Astrocyte (in vitro differentiated cells and primary cell): ENCODE data around the gene CSMD2. TPM values are rescaled to one million over a fixed set of nuclear protein-coding genes. Genes with fewer than 3 reads are reported as not detected.

Experiments used
- DNase-seq: peaks from one replicate; pipeline ENCODE4 v3.0.0-alpha.2; 2010; ENCODE audit warnings: low read depth
- FAIRE-seq: peaks from 2 replicates; lab custom pipeline; 2011; peaks lifted over from hg19 to GRCh38; lab: Jason Lieb, UNC
- H2AFZ ChIP-seq: 2 replicates; pipeline ENCODE4 v1.6.0; 2012; ENCODE audit warnings: low read depth, low read length, inconsistent platforms
- H3K27ac ChIP-seq: 2 replicates; pipeline ENCODE4 v1.5.1; 2011; ENCODE audit warnings: low read depth, low read length, inconsistent platforms
- H3K27me3 ChIP-seq: 2 replicates; pipeline ENCODE4 v1.6.0; 2011; ENCODE audit warnings: low read length, inconsistent platforms; ENCODE audit not compliant: insufficient read depth
- H3K36me3 ChIP-seq: 2 replicates; pipeline ENCODE4 v1.5.1; 2011; ENCODE audit warnings: low read length, inconsistent platforms; ENCODE audit not compliant: insufficient read depth
- H3K4me1 ChIP-seq: 2 replicates; pipeline ENCODE4 v1.5.1; 2011; ENCODE audit warnings: low read length, inconsistent platforms; ENCODE audit not compliant: insufficient read depth
- H3K4me2 ChIP-seq: 2 replicates; pipeline ENCODE4 v1.6.0; 2012; ENCODE audit warnings: low read length, inconsistent platforms
- H3K4me3 ChIP-seq: 2 replicates; pipeline ENCODE4 v1.5.1; 2011; ENCODE audit warnings: low read depth, mild to moderate bottlenecking, low read length, inconsistent platforms; ENCODE audit not compliant: insufficient read depth
- H3K79me2 ChIP-seq: 2 replicates; pipeline ENCODE4 v1.6.0; 2012; ENCODE audit warnings: mild to moderate bottlenecking, low read length, inconsistent platforms; ENCODE audit not compliant: insufficient read depth
- H3K9ac ChIP-seq: 2 replicates; pipeline ENCODE4 v1.6.0; 2012; ENCODE audit warnings: mild to moderate bottlenecking, low read length, inconsistent platforms
- H3K9me3 ChIP-seq: 2 replicates; pipeline ENCODE4 v1.5.1; 2012; ENCODE audit warnings: low read depth, mild to moderate bottlenecking, low read length, inconsistent platforms; ENCODE audit not compliant: insufficient read depth
- H4K20me1 ChIP-seq: 2 replicates; pipeline ENCODE4 v1.6.0; 2012; ENCODE audit warnings: low read length, inconsistent platforms; ENCODE audit not compliant: insufficient read depth
- H3K27ac Mint-ChIP-seq: one replicate; pipeline ENCODE4 v1.8.0; 2021; ENCODE audit warnings: mild to moderate bottlenecking, mixed read lengths; ENCODE audit not compliant: unreplicated experiment
- H3K27me3 Mint-ChIP-seq: one replicate; pipeline ENCODE4 v1.8.0; 2021; ENCODE audit warnings: low read depth, mixed read lengths; ENCODE audit not compliant: unreplicated experiment
- H3K36me3 Mint-ChIP-seq: one replicate; pipeline ENCODE4 v1.8.0; 2021; ENCODE audit warnings: low read depth, mixed read lengths; ENCODE audit not compliant: unreplicated experiment
- H3K4me1 Mint-ChIP-seq: one replicate; pipeline ENCODE4 v1.8.0; 2021; ENCODE audit warnings: low read depth, mixed read lengths; ENCODE audit not compliant: unreplicated experiment
- H3K4me3 Mint-ChIP-seq: one replicate; pipeline ENCODE4 v1.8.0; 2021; ENCODE audit warnings: mild to moderate bottlenecking, moderate library complexity, mixed read lengths; ENCODE audit not compliant: unreplicated experiment
- H3K9me3 Mint-ChIP-seq: one replicate; pipeline ENCODE4 v1.8.0; 2021; ENCODE audit warnings: mild to moderate bottlenecking, mixed read lengths; ENCODE audit not compliant: unreplicated experiment
- EZH2 ChIP-seq: IDR thresholded peaks from 2 replicates; pipeline ENCODE4 v1.6.1; 2012; ENCODE audit warnings: mild to moderate bottlenecking, low read length, inconsistent platforms; ENCODE audit not compliant: insufficient read depth
- total RNA-seq: library from RNA; stranded (reverse); gene quantifications from 2 replicates; pipeline ENCODE4 v1.2.1, GENCODE V29; 2021
- TF ChIP-seq, protein P1 (sequence below): IDR thresholded peaks from 2 replicates; pipeline ENCODE4 v1.5.1; 2011; ENCODE audit warnings: low read depth, mild to moderate bottlenecking, inconsistent platforms, low read length, moderate library complexity; ENCODE audit not compliant: insufficient read depth

CSMD2 gene
- total RNA-seq, 1 donor from 2014 or later: 11.1 TPM

DNA sequence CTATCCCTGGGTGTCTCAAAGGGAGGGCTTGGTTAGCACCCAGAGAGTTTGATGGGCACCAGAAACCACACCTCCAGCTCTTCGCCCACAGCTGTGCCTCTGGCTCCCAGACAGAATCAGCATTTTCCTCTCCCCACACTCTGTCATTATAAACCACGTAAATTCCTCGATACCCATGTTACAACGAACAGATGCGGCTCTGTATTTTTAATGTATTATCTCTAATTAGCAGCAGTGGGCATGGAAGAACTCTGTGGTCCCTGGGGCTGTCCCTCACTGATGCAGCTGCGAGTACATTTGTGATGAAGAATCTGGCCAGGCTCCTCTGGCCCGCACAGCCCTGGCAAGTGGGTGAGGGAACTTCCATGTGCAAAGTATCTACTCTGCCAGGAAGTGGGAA lies 290.4 kb downstream of the CSMD2 start:
- H4K20me1 ChIP-seq: no peaks in the 10 kb centered on the region
- no peak for TF ChIP-seq EZH2
- TF ChIP-seq, protein P1, sequence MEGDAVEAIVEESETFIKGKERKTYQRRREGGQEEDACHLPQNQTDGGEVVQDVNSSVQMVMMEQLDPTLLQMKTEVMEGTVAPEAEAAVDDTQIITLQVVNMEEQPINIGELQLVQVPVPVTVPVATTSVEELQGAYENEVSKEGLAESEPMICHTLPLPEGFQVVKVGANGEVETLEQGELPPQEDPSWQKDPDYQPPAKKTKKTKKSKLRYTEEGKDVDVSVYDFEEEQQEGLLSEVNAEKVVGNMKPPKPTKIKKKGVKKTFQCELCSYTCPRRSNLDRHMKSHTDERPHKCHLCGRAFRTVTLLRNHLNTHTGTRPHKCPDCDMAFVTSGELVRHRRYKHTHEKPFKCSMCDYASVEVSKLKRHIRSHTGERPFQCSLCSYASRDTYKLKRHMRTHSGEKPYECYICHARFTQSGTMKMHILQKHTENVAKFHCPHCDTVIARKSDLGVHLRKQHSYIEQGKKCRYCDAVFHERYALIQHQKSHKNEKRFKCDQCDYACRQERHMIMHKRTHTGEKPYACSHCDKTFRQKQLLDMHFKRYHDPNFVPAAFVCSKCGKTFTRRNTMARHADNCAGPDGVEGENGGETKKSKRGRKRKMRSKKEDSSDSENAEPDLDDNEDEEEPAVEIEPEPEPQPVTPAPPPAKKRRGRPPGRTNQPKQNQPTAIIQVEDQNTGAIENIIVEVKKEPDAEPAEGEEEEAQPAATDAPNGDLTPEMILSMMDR: no peak
- peaks cover 11% of the 10 kb centered on the region for H3K36me3 Mint-ChIP-seq
- DNase-seq (peak; percentile 16), FAIRE-seq (peak; percentile 49)
- no peaks in the 10 kb centered on the region for H3K79me2 ChIP-seq
- H3K9me3 ChIP-seq: no peaks in the 10 kb centered on the region
- H3K4me1 ChIP-seq: peaks cover 31% of the 10 kb centered on the region
- no peak overlapping the region for H3K4me3 ChIP-seq
- H3K27ac Mint-ChIP-seq: no peak overlapping the region
- H3K27me3 Mint-ChIP-seq: peaks cover 3% of the 10 kb centered on the region
- peaks cover 4% of the 10 kb centered on the region for H3K9me3 Mint-ChIP-seq
- H3K4me3 Mint-ChIP-seq: no peak overlapping the region
- H3K27ac ChIP-seq: no peak overlapping the region
- no peak overlapping the region for H3K9ac ChIP-seq
- H3K36me3 ChIP-seq: no peaks in the 10 kb centered on the region
- peaks cover 1% of the 10 kb centered on the region for H3K4me1 Mint-ChIP-seq
- no peak overlapping the region for H3K4me2 ChIP-seq
- H2AFZ ChIP-seq: no peak overlapping the region
- H3K27me3 ChIP-seq: no peaks in the 10 kb centered on the region

DNA sequence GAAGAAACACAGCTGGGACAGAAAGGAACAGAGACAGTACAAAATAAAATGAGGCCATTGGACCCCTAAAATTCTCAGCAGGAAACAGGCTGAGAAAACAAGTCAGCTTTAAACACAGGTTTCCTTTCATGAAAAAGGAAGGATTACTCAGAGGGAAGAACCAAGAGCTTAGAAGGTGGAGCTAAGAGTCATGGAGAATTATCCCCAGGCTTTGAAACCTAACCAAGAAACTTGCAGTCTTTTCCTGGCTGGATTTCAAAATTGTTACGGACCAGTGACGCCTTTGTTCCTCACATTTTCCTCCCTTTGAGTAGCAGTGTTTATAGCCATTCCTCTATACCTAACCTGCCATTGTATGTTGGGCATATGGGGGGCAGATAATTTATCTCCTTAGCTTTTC lies 292.3 kb downstream of the CSMD2 start:
- Histone ChIP-seq H2AFZ (no peak overlapping the region), H3K9ac (no peak overlapping the region), H4K20me1 (no peaks in the 10 kb centered on the region), H3K79me2 (no peaks in the 10 kb centered on the region), H3K4me3 (no peak overlapping the region), H3K4me2 (peak overlapping the region; percentile 10), H3K4me1 (peaks cover 22% of the 10 kb centered on the region), H3K27me3 (no peaks in the 10 kb centered on the region), H3K9me3 (no peaks in the 10 kb centered on the region), H3K27ac (peak overlapping the region; percentile 5), H3K36me3 (no peaks in the 10 kb centered on the region)
- Mint-ChIP-seq H3K9me3 (peaks cover 4% of the 10 kb centered on the region), H3K27me3 (peaks cover 3% of the 10 kb centered on the region), H3K4me1 (peaks cover 1% of the 10 kb centered on the region), H3K4me3 (no peak overlapping the region), H3K27ac (no peak overlapping the region), H3K36me3 (peaks cover 14% of the 10 kb centered on the region)
- peak; percentile 29 for FAIRE-seq
- DNase-seq: peak; percentile 68
- TF ChIP-seq, protein P1: no peak
- no peak for TF ChIP-seq EZH2

DNA sequence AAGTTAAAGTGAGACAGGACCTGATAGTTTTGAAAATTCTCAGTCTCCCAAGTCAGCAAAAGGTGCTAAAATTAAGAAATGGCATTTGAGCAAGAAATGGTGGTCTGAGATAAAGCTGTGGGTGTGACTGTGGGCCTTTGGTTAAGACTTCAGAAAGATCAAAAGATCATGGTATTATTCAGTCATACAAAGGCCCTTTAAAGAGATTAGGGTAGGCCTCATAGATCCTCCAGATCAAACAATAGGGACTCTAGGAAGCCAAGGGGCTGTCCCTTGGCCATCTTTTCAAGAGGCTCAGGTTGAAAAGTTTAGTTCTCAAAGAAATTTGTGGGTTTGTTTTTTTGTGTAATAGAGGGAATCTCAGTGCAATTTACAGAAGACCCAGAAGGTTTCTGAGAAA lies 292.8 kb downstream of the CSMD2 start:
- FAIRE-seq: no peak
- peaks cover 14% of the 10 kb centered on the region for H3K36me3 Mint-ChIP-seq
- no peak overlapping the region for H3K4me3 Mint-ChIP-seq
- H3K4me1 Mint-ChIP-seq: peaks cover under 1% of the 10 kb centered on the region
- Histone ChIP-seq H3K9ac (no peak overlapping the region), H4K20me1 (no peaks in the 10 kb centered on the region), H3K27me3 (no peaks in the 10 kb centered on the region), H2AFZ (no peak overlapping the region), H3K27ac (peak overlapping the region; percentile 5), H3K36me3 (no peaks in the 10 kb centered on the region), H3K4me2 (peak overlapping the region; percentile 10), H3K79me2 (no peaks in the 10 kb centered on the region), H3K4me3 (no peak overlapping the region), H3K4me1 (peaks cover 19% of the 10 kb centered on the region), H3K9me3 (no peaks in the 10 kb centered on the region)
- peaks cover 3% of the 10 kb centered on the region for H3K27me3 Mint-ChIP-seq
- DNase-seq: no peak
- H3K27ac Mint-ChIP-seq: no peak overlapping the region
- no peak for TF ChIP-seq EZH2
- TF ChIP-seq, protein P1: no peak
- peaks cover 6% of the 10 kb centered on the region for H3K9me3 Mint-ChIP-seq
